ENCODE results near the gene MCCC2.

GRCh38 chr5:71699751-71700150, 112.6 kb downstream of the MCCC2 start:
- TF ChIP-seq CTCF (IDR thresholded peaks at IDR 0.05): no peak
- TF ChIP-seq POLR2A (IDR thresholded peaks at IDR 0.05): no peak
